G401.6 (cell line): ENCODE results near the gene PHACTR1.
"Not testable (repeated sequence)": the region's sequence is repeated elsewhere in the genome, so short reads cannot be mapped to it uniquely, and the experiment has no call there.

Experiments used
- FAIRE-seq: peaks from 2 replicates; lab custom pipeline; 2012; peaks lifted over from hg19 to GRCh38; lab: Jason Lieb, UNC

PHACTR1 gene

DNA sequence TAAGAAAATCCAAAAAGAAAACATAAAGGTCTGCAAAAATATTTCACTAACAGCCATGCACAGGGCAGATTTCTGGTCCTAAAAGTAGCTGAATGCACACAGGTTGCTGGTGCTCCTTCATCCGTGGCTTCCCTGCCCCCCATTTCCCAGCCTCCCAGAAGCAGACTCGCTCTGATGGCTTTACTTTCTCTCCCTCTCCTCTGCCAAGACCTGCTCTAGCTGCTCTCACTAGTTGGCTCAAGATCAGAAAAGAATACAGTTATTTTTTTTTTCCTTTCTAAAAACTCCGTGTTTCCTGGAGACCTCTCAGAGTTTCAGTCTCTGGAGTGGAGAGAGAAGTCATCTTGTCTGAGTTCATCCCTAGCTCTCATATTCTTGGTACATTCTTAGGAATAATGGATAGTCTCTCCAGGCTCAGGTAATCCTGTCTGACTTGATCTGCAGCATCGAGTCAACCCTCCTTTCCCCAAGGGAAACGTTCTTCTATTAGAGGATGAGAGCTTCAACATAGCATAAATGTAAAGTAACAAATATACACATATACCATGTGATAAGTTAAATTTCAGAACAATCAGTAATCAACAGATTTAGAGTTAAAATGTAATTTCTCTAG lies 397.5 kb downstream of the PHACTR1 start:
- FAIRE-seq = no peak

DNA sequence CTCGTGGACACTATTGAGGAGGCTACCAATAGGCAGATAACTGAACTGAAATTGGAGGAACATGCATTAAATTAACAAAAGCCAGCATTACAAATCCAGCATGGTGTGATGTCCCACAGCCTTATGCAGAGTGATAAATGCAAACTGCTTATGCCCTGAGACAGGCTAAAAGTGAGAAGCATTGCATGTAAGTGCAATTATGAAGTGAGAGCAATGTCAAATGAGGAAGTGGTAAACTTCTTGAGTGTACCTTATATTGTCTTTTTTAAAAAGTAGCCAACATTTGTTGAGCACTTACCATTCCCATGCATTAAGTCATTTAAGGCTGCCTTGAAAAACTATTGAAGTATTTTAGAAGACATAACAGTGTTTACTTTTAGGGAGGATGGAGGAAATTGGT lies 399.6 kb downstream of the PHACTR1 start:
- no peak for FAIRE-seq

DNA sequence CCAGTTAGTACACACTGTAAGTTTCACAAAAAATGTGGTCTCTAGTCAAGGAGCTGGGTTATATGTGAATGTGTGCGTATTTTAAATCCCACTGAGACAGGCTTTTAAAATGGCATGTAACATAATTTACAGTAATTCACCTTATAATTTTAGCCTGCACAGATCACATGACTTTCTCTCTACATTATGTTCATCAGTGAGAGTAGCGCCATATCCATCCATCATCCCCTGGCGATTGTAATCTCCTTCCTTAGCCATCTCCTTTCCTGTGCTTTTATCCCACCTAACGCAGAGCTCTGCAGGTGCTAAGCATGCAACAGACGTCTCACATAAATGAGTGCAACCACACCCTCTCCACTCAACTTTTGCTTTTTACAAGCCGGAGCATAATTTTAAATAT lies 401.0 kb downstream of the PHACTR1 start:
- FAIRE-seq = no peak

DNA sequence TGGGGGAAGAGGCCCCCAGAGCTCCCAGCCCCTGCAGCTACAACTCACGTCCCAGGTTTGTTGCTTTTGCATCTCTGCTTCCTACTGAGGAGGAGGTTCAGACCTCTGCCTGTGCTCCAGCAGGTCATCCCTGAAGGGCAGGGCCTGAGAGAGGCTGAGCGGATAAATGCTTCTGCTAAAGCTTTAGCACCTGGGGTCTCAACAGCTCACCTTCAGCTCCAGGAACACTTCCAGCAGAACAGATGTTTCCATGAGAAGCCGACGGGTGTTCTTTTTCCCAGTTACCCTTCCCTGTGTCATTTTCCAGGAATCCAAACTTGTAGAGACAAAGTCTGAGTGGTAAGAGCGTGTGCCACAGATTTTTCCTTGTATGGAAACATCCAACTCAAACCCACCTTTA lies 403.0 kb downstream of the PHACTR1 start:
- no peak for FAIRE-seq

DNA sequence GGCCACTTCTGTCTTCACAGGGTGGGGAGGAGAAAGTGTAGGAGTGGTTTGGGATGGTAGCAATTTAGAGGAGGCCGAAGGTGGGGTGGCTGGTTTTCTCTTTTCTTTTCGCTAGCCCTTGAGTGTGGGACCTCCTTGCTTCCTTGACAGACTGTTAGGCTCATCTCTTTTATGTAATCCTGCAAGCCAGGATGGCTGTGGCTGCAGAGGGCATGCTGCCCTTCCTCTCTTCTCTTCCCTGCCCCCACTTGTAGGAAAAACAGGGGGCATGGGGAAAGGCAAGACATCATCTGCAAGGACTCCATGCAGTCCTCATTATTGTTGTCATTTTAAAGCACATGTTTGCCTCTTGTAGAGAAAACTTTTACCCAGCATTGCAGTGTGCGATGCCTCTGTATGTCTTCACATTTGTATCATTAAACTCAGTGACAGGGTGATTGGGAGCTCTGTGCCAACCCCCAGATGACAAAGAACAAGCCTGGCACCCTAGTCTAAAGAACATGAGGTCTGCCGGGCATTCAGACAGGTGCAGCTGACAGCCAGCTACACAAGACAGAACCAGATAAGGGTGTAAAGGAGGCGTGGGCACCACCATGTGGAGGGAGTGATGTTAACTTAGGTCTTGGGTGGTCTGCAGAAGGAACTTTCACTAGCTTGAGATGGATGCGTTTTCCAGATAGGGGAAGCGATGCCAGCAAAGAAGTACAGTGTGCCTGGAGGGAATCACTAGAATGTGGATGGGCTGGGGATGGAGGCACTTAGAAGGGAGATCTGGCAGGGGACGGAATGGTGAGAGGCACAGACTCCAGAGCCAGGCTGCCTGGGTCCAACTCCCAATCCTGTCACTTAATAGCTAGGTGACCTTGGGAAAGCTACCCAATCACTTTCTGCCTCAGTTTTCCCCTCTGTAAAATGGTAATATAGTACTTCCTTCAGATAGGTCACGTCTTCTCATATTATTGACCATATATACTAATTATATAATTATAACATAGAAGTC lies 404.2 kb downstream of the PHACTR1 start:
- FAIRE-seq = no peak

DNA sequence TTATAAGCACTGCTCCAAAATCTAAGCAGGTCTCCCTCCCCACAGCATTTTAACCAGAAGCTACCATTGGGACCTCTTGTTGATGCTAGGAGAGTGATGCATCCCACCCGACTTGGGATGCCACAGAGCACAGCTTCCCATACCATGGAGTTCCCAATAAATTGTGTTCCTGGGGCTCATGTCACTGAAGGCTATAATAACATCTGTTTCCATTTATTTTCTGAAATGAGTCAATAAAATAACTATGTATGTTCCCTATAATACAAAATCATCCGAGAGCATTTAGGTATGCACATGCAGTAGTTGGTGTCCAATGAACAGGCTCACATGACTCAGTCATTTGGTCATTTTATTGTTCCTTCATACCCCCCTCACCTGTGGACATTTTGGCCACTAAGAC lies 407.6 kb downstream of the PHACTR1 start:
- FAIRE-seq = no peak

DNA sequence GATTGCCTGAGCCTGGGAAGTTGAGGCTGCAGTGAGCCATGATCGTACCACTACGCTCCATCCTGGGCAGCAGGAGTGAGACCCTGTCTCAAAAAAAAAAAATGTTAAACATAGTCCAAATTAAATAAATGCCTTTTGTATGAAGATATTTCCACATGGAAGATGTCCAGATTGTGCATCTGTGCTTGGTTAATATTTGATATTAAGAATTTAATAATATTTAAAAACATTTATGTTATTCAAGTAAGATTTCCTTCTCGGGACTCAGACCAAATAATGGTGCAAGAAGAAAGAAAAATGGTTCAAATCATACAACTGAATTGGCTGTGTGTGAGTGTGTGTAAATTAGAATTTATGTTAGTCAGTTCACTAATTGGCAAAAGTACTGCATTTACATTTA lies 409.3 kb downstream of the PHACTR1 start:
- no peak for FAIRE-seq

DNA sequence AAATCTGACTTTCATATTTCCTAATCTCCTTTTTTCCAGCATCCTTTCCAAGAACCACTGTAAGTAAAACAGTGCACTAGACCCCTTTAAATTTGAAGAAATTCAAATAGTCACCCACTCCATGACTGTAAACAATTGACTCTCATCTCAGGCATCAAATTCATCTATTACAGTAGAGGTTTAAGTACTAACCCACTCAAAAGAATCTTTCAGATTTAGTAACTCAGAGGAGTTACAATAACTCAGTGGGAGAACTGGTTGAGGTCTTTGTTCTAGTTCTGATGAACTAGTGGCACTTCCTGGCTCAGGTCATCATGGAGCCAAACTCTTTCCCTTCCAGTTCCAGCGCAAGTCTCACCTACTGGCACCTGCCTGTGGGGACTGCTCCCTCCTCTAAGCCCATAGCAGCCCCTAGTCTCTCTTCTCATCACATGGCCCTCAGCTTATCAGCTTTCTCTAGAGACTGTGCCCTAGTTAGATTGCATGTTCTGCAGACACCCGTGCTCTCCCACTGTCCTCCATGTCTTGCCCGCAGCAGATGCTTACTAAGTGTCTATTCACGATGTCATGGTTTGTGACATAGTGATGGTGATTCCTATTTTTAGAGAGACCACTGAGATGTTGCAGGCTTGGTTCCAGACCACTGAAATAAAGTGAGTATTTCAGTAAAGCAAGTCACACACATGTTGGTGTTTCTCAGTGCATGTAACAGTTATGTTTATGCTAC lies 415.5 kb downstream of the PHACTR1 start:
- FAIRE-seq = no peak

DNA sequence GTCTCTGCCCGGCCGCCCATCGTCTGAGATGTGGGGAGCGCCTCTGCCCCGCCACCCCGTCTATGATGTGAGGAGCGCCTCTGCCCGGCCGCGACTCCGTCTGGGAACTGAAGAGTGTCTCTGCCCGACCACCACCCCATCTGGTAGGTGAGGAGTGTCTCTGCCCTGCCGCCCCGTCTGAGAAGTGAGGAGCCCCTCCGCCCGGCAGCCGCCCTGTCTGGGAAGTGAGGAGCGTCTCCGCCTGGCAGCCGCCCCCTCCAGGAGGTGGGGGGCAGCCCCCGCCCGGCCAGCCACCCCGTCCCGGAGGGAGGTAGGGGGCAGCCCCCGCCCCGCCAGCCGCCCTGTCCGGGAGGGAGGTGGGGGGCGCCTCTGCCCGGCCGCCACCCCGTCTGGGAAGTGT lies 417.3 kb downstream of the PHACTR1 start:
- not testable (repeated sequence) for FAIRE-seq

DNA sequence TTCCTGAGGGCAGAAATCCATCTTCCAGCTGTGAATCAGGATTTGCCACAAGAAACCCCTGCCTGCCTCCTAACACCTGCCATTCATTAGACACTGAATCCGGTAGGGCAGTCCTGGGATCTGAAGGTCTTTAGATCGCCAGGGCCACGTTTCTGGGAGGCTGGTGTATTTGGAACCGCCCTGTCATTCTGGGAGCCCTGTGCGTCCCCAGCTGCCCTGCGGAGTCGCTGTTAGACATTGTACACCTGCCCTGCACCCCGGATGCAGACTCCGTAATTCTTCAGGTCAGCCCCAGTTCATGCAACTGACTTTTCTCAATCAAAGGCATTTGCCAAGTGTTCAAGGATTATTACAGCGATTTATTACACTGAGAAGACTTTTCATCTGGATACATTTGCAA lies 418.6 kb downstream of the PHACTR1 start:
- FAIRE-seq = no peak

DNA sequence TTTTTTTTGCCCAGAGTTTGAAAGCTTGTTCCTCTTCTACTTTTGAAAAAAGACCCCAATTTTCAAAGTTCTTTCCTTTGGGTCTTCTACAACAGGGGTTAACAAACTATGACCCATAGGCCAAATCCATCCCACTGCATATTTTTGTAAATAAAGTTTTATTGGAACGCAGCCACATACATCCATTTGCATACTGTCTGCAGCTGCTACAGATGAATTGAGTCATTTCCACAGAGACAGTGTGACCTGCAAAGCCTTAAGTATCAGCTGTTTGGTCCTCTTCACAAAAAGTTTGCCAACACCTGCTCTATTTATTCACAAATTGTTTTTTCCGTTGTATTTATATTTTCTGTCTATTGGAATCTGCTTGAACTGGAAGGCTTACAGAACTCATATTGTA lies 422.6 kb downstream of the PHACTR1 start:
- FAIRE-seq = no peak

DNA sequence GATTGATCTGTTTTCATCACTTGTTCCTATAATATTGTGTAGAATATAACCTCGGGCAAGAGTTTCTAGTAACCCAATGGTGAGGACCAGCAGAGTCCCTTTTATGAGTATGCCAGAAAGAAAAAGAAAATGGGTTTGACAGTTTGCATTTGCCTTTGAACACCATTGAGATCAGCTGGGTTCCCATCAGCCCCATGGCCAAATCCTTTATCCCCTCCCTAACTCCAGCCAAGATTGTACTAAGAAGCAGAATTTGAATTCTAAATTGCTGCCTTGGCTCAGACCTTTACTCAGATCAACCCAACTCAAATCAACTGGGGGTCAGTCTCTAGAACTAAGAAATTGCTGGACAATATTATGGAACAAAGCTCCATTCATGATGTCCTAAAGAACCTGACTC lies 424.4 kb downstream of the PHACTR1 start:
- FAIRE-seq = no peak

DNA sequence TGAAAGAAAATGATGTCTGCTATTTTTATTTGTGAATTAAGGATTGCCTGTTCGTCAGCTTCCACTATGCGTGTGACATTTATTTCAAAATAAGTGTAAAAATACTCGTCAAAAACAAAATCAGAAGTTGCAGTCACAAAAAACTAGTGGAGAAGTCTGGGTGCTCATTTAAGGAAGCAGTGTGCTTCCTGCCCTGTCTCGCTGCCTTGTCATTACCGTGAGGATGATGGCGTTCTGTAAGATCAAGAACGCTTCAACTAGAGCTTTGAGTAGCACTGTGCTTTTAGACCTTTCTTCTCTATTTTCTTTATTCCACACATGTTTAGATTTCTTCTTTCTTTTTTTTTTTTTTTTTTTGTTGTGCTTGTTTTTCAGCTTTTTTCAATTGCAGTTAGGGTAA lies 424.8 kb downstream of the PHACTR1 start:
- FAIRE-seq = no peak

DNA sequence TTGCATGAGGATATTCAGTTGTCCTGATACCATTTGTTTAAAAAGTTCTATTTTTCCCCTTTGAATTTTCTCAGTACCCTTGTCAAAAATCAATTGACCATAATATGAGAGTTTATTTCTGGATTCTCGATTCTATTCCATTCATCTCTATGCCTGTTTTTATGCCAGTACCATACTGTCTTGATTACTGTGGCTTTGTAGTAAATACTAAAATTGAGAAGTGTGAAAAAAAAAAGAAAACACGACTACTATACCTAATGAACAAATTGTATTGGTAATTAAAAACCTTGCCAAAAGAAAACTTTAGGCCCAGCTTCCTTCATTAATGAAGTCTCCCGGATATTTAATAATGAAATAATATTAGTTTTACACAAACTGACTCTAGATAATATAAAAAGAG lies 426.0 kb downstream of the PHACTR1 start:
- no peak for FAIRE-seq

DNA sequence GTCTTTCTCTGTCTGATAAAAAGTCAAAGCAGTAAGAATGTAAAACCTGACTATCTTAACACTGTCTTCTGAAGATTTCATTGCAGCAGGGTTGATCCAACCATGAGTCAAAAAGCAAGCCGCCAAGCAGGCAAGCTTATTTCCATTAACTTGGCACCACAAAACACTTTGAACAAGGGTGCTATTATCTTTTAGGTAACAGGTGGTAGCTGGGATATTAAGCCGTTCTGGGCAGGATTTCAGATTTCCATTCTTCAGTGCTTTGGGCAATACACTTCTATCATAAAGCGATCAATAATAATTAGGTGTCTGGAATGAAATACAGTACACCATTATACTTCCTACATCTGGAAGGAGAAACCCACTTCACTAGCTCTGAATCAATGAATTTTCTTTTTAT lies 429.9 kb downstream of the PHACTR1 start:
- FAIRE-seq = no peak

DNA sequence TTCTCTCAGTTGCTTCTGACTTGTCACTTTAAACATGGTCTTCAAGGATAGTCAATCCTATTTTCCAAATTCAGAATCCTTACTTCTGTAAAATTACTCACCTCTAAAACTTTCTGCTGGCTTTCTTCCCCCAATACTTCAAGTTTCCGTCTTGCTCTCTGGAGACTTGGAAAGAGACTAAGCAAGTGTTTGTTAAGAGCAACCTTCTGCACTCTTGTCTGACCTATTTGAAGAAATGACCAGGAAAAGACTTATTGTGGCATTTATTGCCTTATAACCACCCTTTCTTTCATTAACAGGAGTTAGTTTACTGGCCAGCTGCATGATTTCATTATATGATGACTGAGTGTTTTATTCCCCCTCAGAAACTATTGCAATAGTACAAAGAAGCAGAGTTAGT lies 430.8 kb downstream of the PHACTR1 start:
- FAIRE-seq = no peak

DNA sequence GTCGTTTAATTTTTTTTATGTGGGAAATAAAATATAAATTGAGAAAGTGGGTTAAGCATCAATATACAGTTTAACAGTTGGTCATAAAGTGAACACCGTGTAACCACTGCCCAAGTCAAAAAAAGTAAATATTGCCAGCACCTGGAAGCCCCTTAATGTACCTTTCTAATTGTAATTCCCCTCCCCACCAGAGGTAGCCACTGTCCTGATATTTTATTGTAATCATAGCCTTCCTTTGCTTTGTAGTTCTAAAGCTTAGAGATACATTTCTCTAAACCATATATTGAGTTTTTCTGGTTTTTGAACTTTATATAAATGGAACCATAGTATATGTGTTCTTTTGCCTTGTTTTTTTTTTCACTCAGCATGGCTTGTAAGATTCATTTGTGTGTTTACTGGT lies 431.2 kb downstream of the PHACTR1 start:
- FAIRE-seq = no peak

DNA sequence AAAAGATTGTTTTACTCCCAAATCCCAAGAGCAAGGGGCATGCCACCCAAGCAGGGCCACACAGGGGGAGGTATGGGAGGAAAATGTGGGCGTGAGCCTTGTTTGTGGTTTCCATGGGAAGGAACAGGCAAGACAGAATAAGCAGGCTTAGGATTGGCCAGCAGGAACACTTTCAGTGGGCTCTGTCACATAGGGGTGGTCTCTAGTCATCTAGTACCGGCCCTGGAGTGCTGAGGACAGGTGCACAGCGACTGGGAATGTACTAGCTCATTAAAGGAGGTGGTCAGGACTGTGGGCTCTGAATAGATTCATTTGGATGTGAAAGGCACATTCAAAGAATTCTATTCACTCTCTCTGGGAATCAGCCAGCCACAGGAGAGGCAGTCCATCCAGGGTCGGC lies 436.2 kb downstream of the PHACTR1 start:
- no peak for FAIRE-seq

DNA sequence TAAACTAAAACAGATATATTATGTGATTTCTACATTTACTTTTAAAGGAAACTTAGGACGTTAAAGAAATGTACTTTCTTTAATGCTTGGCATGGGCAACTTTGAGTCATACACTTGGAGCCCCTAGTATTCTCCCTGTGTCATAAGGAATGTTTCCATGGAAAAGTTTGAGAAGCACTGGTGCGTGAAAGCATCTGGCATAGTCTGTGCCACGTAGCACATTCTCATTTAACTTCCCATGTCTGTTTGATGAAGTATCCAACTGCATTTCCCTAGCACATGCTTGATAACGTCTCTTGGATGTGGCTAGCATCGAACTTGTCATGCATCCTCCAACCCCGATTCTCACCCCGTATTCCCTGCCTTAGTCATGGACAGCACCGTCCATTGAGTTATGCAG lies 439.8 kb downstream of the PHACTR1 start:
- no peak for FAIRE-seq

DNA sequence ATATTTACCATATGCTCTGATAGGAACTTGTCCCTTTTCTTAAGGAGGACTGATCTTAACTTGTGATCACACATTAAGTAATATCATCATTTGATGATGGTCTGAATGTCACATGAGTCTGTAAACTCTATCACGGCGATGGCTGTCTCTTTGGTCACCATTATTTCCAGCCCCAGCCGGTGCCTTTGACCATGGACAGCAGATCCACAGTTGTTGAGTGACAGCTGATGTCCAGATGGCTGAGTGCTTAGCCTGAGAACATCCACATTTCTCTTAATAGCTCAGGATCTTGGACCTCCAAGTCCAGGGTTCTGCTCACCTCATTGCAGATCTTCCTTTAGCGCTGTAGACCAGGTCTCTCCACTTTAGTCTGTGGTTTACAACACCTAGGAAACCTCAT lies 440.7 kb downstream of the PHACTR1 start:
- FAIRE-seq = no peak

DNA sequence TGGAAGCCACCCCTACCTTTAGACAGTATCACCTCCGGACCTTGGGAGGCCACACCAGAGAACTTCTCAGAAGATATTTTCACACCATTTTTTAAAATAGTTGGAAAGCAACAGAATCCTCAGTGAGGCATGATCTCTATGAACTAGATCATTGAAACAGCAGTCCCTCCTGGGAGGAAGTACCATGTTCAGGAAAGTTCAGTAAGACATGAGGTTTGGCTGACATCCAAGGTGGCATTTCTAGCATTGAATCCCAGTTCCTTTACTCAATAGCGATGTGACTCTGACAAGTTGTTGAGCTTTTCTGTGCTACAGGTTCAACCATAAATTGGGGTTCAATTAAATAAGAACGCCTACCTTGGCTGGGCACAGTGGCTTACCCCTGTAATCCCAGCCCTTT lies 442.7 kb downstream of the PHACTR1 start:
- FAIRE-seq = no peak

DNA sequence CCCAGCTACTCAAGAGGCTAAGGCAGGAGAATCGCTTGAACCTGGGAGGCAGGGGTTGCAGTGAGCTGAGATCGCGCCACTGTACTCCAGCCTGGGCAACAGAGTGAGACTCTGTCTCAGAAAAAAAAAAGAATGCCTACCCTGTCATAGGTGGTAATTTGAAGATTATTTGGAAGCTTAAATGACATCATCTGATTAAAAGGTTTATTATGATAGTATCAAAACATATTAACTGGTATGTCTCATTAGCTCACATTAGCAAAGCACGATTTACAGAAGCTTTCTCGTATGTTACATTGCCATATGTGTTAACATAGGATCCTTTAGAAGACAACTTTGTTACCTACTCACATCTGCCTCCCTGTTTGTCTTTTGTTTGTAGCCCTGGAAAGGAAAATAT lies 443.3 kb downstream of the PHACTR1 start:
- not testable (repeated sequence) for FAIRE-seq
